ENCODE results near the gene KRT76.
"Not testable (repeated sequence)": the region's sequence is repeated elsewhere in the genome, so short reads cannot be mapped to it uniquely, and the experiment has no call there.

KRT76 gene

DNA sequence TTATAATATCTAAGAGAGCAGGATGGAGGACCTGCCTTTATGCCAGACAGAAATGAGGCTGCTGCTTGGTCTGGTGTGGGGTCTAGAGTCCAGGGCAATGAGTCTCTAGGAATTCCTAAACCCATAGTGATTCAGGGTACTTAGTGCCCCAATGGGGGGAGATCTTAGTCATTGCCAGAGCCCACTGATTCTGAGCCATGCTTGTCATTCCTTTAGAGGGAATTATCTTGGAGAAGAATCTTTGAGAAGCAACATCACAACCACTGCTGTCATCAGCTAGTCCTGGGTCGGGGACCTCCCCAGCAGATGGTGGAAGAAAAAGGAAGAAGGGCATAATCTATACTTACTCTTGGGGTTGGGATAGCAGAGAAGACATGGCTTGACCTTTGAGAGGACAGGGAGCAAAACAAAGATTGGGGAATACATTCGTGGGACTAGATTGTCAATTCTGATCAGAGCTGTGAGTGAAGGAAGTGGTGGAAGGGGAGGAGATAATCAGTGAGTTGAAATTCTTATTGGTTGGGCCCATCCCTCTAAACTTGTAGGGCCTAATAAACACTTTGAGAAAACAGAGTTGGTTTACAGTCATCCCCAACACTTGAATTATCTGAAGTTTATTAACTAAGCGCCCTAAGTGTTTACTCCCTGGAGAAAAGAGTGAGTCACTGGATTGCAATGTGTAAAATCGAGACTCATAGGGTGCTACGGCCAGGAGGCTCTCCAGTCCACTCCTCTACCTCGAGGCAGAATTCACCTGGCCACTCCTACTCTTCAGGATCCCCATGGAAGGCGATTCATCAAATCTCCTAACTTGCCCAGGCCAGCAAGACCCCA, 21.7 kb upstream of the KRT76 start:
- DNase-seq (ENCODE audit: extremely low read depth in 1 of 2, low read depth in 1 of 2): no peak

DNA sequence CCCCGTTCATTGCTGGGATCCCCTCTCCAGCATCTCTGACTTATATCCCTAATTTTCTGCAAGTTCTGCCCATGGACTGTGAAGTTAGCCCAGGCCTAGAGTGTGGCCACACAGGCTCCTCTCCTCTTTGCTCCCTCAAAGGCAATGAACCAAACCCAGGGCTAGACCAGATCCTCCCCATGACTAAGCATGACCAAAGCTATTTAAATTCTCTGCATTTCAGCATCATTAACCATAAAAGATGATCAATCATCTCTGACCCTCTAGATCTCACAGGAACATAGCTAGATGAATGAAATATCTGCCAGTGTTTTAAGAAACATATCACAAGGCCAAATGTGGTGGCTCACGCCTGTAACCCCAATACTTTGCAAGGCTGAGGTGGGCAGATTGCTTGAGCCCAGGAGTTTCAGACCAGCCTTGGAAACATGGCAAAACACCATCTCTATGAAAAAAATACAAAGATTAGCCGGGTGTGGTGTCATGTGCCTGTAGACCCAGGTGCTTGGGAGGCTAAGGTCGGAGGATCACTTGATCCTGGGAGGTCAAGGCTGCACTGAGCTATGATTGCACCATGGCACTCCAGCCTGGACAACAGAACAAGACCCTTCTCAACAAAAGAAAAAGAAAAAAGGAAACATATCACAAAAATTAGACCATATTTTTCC, 21.0 kb upstream of the KRT76 start:
- DNase-seq (ENCODE audit: extremely low read depth in 1 of 2, low read depth in 1 of 2): no peak

GRCh38 chr12:52797529-52797894, 20.4 kb upstream of the KRT76 start:
- no peak for DNase-seq (ENCODE audit: extremely low read depth in 1 of 2, low read depth in 1 of 2)

DNA sequence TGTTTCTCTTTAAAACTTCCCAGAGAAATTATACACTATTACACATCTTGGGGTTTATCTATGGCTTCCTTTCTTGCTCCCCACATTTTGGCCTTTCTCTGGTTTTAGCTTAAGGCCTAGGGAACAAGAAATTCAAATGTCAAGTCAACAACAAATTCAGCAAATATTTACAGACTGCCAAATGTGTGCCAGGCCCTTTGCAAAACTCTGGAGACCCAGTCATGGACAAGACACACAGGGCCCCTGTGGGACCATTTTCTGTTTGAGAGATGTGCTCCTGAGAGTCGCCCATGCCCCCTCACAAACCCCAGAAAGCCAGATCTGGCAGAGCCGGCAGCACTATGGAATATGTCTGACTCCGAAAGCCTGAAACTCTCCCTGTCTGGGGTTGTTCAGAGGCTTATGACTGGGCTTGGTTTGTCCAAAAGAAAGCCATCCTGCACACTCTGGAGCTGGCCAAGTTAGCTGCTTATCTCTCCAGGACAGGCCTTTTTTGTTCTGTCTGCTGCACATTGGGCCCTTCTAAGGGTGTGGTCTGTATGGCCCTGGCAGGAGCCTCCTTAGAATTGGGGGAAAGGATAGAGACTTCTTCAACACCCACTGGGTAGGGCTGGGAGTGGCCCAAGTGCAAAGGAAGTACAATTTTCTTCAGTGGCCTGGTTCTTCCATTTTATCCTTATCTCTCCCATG, 19.8 kb upstream of the KRT76 start:
- DNase-seq (ENCODE audit: extremely low read depth in 1 of 2, low read depth in 1 of 2): no peak

- DNase-seq (ENCODE audit: extremely low read depth in 1 of 2, low read depth in 1 of 2): no peak
These were observed 19.3 kb upstream of the KRT76 start for GRCh38 chr12:52796429-52796794.

DNA sequence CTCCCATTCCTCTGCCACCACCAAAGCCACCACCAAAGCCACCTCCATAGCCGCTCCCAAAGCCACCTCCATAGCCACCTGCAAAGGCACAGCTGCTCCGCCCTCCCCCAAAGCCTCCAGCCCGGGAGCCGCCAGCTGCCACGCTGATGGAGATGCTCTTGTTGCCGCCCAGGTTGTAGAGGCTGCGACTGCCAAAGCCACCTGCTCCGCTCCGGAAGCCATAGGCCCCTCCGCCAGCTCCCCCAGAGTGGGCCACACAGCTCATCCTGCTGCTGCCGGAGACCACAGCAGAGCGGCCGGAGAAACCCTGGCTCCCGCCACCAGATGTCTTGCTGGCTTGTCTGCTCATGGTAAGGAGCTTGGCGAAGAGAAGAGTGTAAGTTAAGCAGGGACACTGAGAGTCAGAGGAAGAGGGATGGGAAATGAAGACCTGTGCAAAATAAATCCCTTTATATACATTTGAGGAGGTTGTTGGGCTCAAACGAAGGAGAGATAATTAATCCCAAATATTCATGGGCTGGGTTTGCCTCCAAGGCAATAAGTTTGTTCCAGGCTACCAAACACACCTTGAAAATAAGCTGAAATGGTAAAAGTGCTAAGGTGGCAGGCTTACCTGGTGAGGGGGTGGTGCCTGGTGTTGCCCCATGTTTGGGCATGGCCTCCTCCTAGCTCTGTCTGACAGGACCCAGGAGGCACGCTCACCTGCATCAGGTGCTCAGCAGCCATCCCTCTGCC, 18.7 kb upstream of the KRT76 start, which contains the start of gene KRT3:
Gene KRT3, minus strand, starts transcription at position 424 of the 735 bp plus-strand sequence. Its CDS starts 75 bp downstream, at position 349.
- DNase-seq (ENCODE audit: extremely low read depth in 1 of 2, low read depth in 1 of 2): no peak

DNA sequence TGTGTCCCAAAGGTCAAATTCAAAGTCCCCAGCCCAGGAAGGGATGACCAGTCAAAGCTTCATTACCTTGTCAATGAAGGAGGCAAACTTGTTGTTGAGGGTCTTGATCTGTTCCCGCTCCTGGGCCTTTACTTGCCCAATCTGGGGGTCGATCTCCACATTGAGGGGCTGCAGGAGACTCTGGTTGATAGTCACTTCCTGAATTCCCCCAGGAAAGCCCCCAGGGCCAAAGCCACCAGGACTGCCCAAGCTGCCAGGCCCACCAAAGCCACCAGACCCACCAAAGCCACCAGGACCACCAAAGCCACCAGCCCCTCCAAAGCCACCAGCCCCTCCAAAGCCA, 18.2 kb upstream of the KRT76 start:
- not testable (repeated sequence) for DNase-seq (ENCODE audit: extremely low read depth in 1 of 2, low read depth in 1 of 2)

GRCh38 chr12:52794479-52795331, 17.6 kb upstream of the KRT76 start:
- DNase-seq (ENCODE audit: extremely low read depth in 1 of 2, low read depth in 1 of 2): no peak

DNA sequence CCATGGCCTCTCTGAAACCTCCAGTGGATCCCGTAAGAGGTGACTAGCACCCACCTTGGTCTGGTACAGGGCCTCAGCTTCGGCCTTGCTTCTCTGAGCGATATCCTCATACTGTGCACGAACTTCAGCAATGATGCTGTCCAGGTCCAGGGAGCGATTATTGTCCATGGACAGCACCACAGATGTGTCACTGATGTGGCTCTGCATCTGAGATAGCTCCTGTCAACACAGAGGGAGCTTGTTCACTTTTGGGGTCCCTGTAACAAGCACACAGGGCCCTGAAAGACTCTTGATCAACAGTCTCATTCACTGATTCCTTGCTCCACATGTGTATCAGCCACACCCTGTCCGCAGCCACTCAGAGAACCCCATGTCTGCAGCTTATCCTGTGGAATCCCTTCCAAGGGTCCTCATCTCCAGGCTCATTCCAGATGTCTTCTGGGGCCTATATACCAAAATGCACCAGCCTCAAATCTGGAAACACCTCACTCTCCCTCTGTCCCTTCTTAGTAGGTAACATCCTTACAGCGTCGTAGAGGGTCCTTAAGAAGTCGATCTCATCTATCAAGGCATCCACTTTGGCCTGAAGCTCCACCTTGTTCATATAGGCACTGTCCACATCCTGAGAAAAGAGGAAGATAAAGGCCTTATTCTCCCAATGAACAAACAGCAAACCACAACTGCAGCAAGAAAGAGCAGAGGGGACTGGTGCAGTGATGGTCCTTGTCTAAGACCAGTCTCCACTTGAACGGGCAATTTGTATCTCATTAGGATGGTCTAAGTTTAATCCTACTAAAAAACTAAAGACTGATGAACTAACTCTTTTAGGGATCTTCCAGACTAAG, 15.3 kb upstream of the KRT76 start:
- DNase-seq (ENCODE audit: extremely low read depth in 1 of 2, low read depth in 1 of 2): no peak

GRCh38 chr12:52791271-52792184, 14.4 kb upstream of the KRT76 start:
- DNase-seq (ENCODE audit: extremely low read depth in 1 of 2, low read depth in 1 of 2): no peak

DNA sequence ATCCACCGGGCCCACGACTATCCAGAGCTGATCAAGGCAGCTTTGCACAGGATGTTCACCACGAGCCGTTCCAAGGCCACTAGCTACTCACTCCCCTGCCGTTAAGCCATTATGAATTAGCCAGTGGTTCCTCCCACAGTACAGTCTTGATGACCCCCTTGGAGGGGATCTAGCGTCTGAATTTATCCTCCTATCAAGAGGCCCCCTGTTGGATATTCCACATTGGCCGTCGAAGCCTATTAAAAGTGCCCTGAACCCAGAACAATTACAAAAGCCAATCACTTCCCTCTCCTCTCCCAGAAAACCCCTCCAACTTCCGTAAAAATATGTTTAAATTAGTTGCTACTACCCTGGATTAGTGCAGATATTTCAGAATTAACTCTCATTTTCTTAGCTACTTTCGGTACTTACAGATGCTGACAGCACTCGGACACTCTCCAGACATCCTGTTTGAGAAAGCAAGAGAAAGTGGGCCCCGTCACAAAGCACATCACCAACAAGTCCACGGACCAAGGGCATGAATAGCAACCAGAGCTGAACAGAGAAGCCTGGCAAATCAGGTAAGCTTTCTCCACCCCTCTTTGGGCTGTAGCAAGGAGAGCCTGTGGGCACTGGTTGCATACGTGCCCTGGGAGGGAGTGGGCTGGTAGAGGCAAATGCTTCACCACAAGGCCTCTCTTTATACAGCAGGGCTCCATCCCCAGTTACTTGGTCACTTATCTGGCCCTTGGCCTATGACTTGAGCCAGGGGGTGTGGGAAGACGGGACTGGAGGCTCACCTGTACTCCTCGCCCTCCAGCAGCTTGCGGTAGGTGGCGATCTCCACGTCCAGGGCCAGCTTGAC, 13.5 kb upstream of the KRT76 start:
- DNase-seq (ENCODE audit: extremely low read depth in 1 of 2, low read depth in 1 of 2): no peak

- DNase-seq (ENCODE audit: extremely low read depth in 1 of 2, low read depth in 1 of 2): no peak
These were observed 12.7 kb upstream of the KRT76 start for GRCh38 chr12:52789637-52790426.

DNA sequence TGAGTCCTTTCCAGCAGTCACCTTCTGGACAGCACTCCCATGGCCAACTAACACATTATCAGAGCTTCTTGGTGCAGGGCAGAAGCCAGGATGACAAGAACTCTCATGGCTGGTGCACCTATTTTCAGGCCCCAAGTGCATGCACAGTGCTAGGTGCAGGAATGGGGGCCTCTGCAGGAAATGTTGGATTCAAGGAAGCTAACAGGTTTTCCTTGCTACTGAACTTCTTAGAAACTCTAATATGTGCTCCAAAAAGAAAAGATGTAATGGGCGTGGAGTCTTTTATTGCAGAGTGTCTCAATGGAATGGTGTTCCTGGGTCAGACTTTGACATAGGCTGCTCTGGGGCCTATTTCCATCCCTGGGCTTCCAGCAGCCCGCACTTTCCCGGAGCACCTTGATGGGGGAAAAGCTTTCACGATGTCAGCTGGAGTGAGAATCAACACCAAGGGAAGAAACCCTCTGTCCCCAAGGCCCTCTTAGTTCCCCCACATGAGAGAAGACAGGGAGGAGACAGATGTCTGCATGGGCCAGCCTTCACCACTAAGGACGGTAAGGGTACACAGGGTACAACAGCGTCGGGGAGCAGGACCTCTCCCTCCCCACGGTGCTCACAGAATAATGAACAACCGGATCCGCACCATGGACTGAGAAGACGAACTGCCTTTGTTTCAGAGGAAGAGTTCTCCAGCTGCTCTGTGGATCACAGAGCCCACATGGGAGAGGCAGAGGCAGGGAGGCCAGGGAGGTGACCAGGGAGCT, 11.9 kb upstream of the KRT76 start:
- no peak for DNase-seq (ENCODE audit: extremely low read depth in 1 of 2, low read depth in 1 of 2)

DNA sequence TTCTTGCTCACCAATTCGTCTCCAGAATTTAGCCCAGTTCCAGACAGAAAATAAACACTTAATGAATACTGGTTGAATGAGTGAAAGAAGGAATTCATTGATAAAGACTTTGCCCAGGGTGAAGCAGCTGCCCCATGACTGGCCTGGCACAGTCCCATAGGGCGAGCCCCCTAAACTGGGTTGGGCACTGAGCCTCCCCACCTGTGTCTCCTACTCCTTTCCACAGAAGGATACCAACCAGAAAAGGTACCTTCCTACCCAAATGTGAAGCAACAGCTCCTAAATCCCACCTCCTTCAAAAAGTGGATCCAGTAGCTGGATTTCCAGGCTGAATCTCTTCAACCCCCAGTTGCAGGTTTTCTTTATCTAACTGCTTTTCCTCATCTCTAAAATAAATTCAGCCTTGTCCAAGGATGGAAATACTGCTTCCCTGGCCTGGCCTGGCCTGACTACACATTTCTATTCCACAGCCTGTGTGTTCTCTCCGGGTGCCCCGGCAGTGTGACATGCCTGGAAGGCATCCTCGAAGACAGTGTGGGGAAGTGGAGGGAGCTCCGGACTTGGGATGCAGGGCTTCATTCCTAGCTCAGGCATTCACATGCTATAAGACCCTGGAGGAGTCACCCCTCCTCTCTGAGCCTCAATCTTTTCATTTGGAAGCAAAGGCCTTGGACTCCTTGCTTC, 11.2 kb upstream of the KRT76 start:
- no peak for DNase-seq (ENCODE audit: extremely low read depth in 1 of 2, low read depth in 1 of 2)

All from activated CD8-positive, alpha-beta memory T cell treated with anti-CD3 and anti-CD28 coated beads for 1 hour (primary cell).